ENCODE results near the gene TFEB.

TFEB gene

GRCh38 chr6:41739041-41739440, 3.6 kb upstream of the TFEB start:
- DNase-seq (ENCODE audit: low read depth, low spot score): no peak

GRCh38 chr6:41737591-41738130, 2.3 kb upstream of the TFEB start:
- no peak for DNase-seq (ENCODE audit: low read depth, low spot score)

- DNase-seq (ENCODE audit: low read depth, low spot score): no peak
Measured at GRCh38 chr6:41736800-41737555, 1.6 kb upstream of the TFEB start.

GRCh38 chr6:41736186-41736733, 852 bp upstream of the TFEB start:
- no peak for DNase-seq (ENCODE audit: low read depth, low spot score)

GRCh38 chr6:41734666-41735426, 562 bp downstream of the TFEB start:
- no peak for DNase-seq (ENCODE audit: low read depth, low spot score)

GRCh38 chr6:41733707-41734665, 1.4 kb downstream of the TFEB start:
- peak; percentile 40 for DNase-seq (ENCODE audit: low read depth, low spot score)

GRCh38 chr6:41733360-41733706, 2.1 kb downstream of the TFEB start:
- DNase-seq (ENCODE audit: low read depth, low spot score): no peak

GRCh38 chr6:41732591-41733359, 2.6 kb downstream of the TFEB start:
- no peak for DNase-seq (ENCODE audit: low read depth, low spot score)

GRCh38 chr6:41732149-41732548, 3.3 kb downstream of the TFEB start:
- no peak for DNase-seq (ENCODE audit: low read depth, low spot score)

GRCh38 chr6:41731561-41732086, 3.8 kb downstream of the TFEB start:
- DNase-seq (ENCODE audit: low read depth, low spot score): no peak

GRCh38 chr6:41730531-41731436, 4.6 kb downstream of the TFEB start:
- no peak for DNase-seq (ENCODE audit: low read depth, low spot score)

GRCh38 chr6:41729624-41730023, 5.8 kb downstream of the TFEB start:
- DNase-seq (ENCODE audit: low read depth, low spot score): no peak

GRCh38 chr6:41728954-41729353, 6.5 kb downstream of the TFEB start:
- DNase-seq (ENCODE audit: low read depth, low spot score): no peak

GRCh38 chr6:41728073-41728936, 7.1 kb downstream of the TFEB start:
- no peak for DNase-seq (ENCODE audit: low read depth, low spot score)

GRCh38 chr6:41727705-41728072, 7.7 kb downstream of the TFEB start:
- DNase-seq (ENCODE audit: low read depth, low spot score): no peak

GRCh38 chr6:41726876-41727275, 8.5 kb downstream of the TFEB start:
- DNase-seq (ENCODE audit: low read depth, low spot score): no peak

GRCh38 chr6:41724586-41725501, 10.6 kb downstream of the TFEB start:
- DNase-seq (ENCODE audit: low read depth, low spot score): no peak

- no peak for DNase-seq (ENCODE audit: low read depth, low spot score)
Measured at GRCh38 chr6:41724228-41724580, 11.2 kb downstream of the TFEB start.

Data from iPS DF 19.7 (cell line).